PFSK-1 (cell line): Measurements from ENCODE around the gene RBP5.

Source experiments
- FOXP2 ChIP-seq: optimal IDR thresholded peaks from 2 replicates; pipeline ENCODE3; 2011; ENCODE audit warnings: borderline replicate concordance, control low read depth, inconsistent platforms; ENCODE audit not compliant: insufficient read depth; ENCODE audit errors: extremely low read length, extremely low read depth
- POLR2AphosphoS5 ChIP-seq: IDR thresholded peaks from 2 replicates; pipeline ENCODE4 v1.6.1; 2012; ENCODE audit warnings: low read depth, mild to moderate bottlenecking, control low read depth, low read length, moderate library complexity
- REST ChIP-seq, 2 experiments: IDR thresholded peaks; 2 replicates each; pipeline versions ENCODE4 v1.6.1 to v1.8.0; 2011 to 2012; ENCODE audit warnings: low read depth in 2 of 2, low read length in 2 of 2, control low read depth in 1 of 2, inconsistent platforms in 1 of 2, mild to moderate bottlenecking in 1 of 2, moderate library complexity in 1 of 2; ENCODE audit not compliant: insufficient read depth in 1 of 2
- SIN3A ChIP-seq: IDR thresholded peaks from 2 replicates; pipeline ENCODE4 v1.6.1; 2012; ENCODE audit warnings: mild to moderate bottlenecking, low read length, moderate library complexity, borderline replicate concordance; ENCODE audit not compliant: insufficient read depth
- TAF1 ChIP-seq: IDR thresholded peaks from 2 replicates; pipeline ENCODE4 v1.6.1; 2012; ENCODE audit warnings: low read length, control low read depth, borderline replicate concordance; ENCODE audit not compliant: insufficient read depth

The RBP5 gene

GRCh38 chr12:7092986-7093460 is 35.7 kb downstream of the RBP5 start:
- TF ChIP-seq POLR2AphosphoS5, result no peak
- TF ChIP-seq TAF1, result no peak
- no peak for TF ChIP-seq REST (IDR thresholded peaks at IDR 0.05; ENCODE audit: insufficient read depth in 1 of 2, low read depth in 2 of 2, low read length in 2 of 2)
- no peak for TF ChIP-seq SIN3A
- no peak for TF ChIP-seq FOXP2

DNA sequence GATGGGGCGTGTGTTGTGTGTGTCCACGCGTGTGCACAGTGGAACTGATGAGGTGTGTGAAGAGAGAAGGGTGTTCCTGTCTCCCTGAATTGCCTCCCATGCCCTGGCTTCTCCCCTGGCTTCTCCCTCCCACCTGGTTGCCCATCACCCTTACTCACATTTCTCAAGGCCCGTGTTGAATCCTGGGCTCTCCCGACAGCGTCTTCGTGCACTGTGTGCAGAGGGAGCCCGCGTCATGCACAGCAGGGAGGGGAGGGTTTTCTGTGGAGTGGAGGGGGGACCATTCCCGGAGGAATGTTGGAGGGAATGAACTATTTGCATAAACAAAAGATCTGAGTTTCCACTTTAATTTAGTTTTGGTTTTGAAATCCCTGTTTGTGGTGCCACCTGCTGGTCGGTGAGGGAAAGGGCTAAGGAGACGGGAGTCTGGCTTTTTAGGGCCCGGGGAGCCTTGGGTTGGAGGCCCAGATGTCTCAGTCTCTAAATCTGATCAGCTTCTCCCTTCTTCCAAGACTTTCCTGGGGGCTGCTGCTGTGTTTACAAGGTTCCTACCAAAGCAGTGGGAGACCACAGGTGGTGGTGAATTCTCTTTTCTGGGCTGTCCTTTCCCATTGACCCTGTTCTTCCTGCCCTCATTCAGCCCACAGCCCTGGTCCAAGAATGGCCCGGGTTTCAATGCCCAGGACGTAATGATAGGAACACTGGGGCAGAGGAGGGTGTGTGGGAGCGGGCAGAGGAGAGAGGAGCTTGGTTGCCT is 36.3 kb downstream of the RBP5 start, which contains the start of gene C1R:
Gene C1R (minus strand): TSS at position 217 of the 757 bp plus-strand sequence. CDS start 57 bp downstream, at position 160.
- TF ChIP-seq SIN3A (no peak), FOXP2 (no peak), REST (IDR thresholded peaks at IDR 0.05; ENCODE audit: insufficient read depth in 1 of 2, low read depth in 2 of 2, low read length in 2 of 2) (no peak), POLR2AphosphoS5 (no peak), TAF1 (no peak)

DNA sequence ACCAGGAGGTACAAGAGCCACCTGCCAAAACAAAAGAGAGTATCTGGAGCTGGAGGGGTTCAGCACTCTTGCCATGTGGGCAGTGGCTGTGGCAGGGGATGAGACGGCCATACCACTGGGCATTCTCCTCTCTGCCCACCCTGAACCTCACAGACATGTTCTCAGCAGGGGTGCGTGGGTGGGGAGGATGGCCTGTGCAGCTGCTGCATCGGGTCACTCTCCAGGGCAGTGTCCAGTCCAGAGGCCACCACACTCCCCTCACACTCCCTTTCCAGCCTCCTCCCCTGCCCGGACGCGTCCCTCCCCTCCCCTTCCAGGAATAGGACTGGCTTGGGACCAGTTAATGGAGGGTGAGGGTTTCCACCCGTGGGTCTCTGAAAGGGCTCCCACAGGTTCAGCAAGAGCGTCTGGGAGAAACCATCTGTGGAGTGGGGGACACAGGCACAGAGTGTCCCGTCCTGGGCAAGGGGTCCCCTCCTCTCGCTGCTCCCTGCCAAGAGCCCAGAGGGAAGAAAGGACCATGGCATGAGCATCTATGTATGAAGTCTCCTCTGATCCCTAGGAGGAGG is 36.9 kb downstream of the RBP5 start:
- TF ChIP-seq POLR2AphosphoS5 (no peak), FOXP2 (no peak), REST (IDR thresholded peaks at IDR 0.05; ENCODE audit: insufficient read depth in 1 of 2, low read depth in 2 of 2, low read length in 2 of 2) (no peak)

DNA sequence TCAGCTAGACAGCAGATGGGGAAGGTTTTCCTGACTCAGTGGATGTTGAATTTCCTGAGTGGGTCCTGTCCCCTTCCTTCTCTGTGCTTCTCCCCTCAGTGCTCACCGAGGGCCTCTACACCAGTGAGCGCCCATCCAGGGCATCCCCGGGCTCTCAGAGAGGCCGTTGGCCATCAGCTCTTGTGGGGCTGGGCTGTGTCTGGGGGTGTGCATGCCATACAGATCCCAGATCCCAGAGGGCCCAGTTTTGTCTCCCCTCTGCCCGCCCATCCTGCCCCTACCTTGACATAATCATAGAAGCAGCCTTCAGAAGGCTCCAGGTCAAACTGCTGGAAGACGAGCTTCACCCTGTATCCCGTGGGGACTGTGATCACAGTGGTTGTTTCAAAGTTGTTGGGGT is 37.5 kb downstream of the RBP5 start:
- no peak for TF ChIP-seq SIN3A
- TF ChIP-seq POLR2AphosphoS5, result no peak

DNA sequence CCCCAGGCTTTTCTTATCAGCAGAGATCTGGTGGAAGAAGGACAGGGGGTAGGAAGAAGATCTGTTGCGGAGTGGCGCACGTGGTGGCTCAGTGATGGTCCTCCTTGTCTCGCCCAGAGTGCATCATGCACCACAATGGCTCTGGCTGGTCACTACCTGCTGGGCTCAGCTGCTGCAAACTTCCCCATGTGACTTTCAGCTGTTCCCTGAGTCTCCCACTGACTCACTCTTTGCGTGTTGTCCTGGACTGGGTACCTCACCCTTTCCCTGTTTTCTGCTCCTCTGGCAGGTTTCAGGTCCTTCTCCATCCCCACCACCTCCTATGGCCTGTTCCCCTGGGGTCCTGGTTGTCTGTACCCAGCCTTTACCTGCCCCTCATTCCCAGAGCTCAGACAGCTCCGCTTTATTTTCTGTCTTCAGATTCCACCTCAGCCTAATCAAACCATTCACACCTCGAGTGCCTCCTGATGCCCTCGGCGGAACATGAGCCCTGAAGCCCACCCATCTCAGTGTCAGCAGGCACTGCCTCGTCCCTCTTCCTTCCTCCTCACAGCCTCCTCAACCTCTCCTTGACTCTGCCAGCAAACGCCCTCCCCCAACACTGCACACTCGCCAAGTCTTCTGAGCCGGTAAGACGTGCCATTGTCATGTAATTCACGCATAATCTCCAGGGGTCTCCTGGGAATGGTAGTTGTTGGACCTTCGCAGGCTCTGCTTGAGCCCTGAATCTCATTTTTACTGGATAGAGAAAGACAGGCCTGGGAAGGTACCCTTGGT is 38.3 kb downstream of the RBP5 start:
- no peak for TF ChIP-seq TAF1
- no peak for TF ChIP-seq REST (IDR thresholded peaks at IDR 0.05; ENCODE audit: insufficient read depth in 1 of 2, low read depth in 2 of 2, low read length in 2 of 2)
- no peak for TF ChIP-seq FOXP2
